ENCODE data around the gene CCDC170. TPM values are rescaled to one million over a fixed set of nuclear protein-coding genes. Genes with fewer than 3 reads are reported as not detected.

CCDC170 gene
- total RNA-seq, 6 donors from 2014 or later, result 1.7 to 28.3 (median 5.2) TPM

GRCh38 chr6:151639750-151640149 lies 145.9 kb downstream of the CCDC170 start:
- Histone ChIP-seq H3K27ac (no peak overlapping the region), H3K27me3 (no peaks in the 10 kb centered on the region), H3K9me3 (no peaks in the 10 kb centered on the region), H3K36me3 (no peaks in the 10 kb centered on the region), H3K4me3 (no peak overlapping the region), H3K4me1 (no peaks in the 10 kb centered on the region)
- TF ChIP-seq, protein P1, sequence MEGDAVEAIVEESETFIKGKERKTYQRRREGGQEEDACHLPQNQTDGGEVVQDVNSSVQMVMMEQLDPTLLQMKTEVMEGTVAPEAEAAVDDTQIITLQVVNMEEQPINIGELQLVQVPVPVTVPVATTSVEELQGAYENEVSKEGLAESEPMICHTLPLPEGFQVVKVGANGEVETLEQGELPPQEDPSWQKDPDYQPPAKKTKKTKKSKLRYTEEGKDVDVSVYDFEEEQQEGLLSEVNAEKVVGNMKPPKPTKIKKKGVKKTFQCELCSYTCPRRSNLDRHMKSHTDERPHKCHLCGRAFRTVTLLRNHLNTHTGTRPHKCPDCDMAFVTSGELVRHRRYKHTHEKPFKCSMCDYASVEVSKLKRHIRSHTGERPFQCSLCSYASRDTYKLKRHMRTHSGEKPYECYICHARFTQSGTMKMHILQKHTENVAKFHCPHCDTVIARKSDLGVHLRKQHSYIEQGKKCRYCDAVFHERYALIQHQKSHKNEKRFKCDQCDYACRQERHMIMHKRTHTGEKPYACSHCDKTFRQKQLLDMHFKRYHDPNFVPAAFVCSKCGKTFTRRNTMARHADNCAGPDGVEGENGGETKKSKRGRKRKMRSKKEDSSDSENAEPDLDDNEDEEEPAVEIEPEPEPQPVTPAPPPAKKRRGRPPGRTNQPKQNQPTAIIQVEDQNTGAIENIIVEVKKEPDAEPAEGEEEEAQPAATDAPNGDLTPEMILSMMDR (IDR thresholded peaks at IDR 0.05), result no peak
- TF ChIP-seq EP300 (IDR thresholded peaks at IDR 0.05) (no peak), POLR2A (IDR thresholded peaks at IDR 0.05) (no peak), POLR2AphosphoS5 (IDR thresholded peaks at IDR 0.05) (no peak)
- WGBS, 2 donors, result 84 to 86% methylated on average over 1 of the region's 1 CpG
- ATAC-seq (ENCODE audit: low FRiP score in 2 of 2), result no peak
- DNase-seq, result no peak

GRCh38 chr6:151641028-151641427 lies 147.2 kb downstream of the CCDC170 start:
- no peak overlapping the region for H3K4me3 ChIP-seq
- no peaks in the 10 kb centered on the region for H3K36me3 ChIP-seq
- no peaks in the 10 kb centered on the region for H3K4me1 ChIP-seq
- DNase-seq (no peak), ATAC-seq (ENCODE audit: low FRiP score in 2 of 2) (no peak)
- no peak for TF ChIP-seq POLR2A (IDR thresholded peaks at IDR 0.05)
- TF ChIP-seq, protein P1 (IDR thresholded peaks at IDR 0.05), result no peak
- TF ChIP-seq EP300 (IDR thresholded peaks at IDR 0.05), result no peak
- TF ChIP-seq POLR2AphosphoS5 (IDR thresholded peaks at IDR 0.05), result no peak
- no peaks in the 10 kb centered on the region for H3K27me3 ChIP-seq
- H3K9me3 ChIP-seq, result no peaks in the 10 kb centered on the region
- 75 to 81% methylated on average over 3 of the region's 3 CpGs for WGBS, 2 donors
- H3K27ac ChIP-seq, result no peak overlapping the region

DNA sequence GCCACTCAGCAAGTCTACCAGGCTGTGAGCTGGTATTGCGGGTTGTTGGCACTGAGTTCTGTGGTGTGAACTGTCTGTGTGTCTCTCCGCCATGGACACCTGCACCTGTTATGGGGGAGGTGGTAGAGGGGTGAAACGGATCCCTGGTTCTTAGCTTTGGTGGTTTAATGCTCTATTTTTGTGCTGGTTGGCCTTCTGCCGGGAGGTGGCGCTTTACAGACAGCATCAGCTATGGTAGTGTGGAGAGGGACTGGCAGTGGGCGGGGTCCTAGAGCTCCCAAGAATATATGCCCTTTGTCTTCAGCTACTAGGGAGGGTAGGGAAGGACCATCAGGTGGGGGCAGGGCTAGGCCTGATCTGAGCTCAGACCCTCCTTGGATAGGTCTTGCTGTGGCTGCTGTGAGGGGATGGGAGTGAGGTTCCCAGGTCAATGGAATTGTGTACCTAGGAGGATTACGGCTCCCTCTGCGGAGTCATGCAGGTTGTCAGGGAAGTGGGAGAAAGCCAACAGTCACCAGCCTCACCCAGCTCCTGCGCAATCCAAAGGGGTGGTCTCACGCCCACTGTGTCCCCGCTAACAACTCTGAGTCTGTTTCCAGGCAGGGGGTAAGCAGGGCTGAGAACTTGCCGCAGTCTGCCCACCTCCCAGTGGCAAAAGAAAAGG lies 154.3 kb downstream of the CCDC170 start:
- Histone ChIP-seq H3K36me3 (no peaks in the 10 kb centered on the region), H3K9me3 (no peaks in the 10 kb centered on the region), H3K27ac (no peak overlapping the region), H3K4me1 (no peaks in the 10 kb centered on the region), H3K27me3 (no peaks in the 10 kb centered on the region), H3K4me3 (no peak overlapping the region)
- DNase-seq (no peak), ATAC-seq (ENCODE audit: low FRiP score in 2 of 2) (no peak)
- WGBS, 2 donors, result 72 to 83% methylated on average over 8 to 12 of the region's 12 CpGs
- TF ChIP-seq POLR2A (IDR thresholded peaks at IDR 0.05) (no peak), POLR2AphosphoS5 (IDR thresholded peaks at IDR 0.05) (no peak), EP300 (IDR thresholded peaks at IDR 0.05) (no peak)
- TF ChIP-seq, protein P1 (IDR thresholded peaks at IDR 0.05), result no peak

- Histone ChIP-seq H3K9me3 (peaks cover 0 to 6% (median 3%) of the 10 kb centered on the region in 4 donors), H3K27ac (no peak overlapping the region), H3K36me3 (no peaks in the 10 kb centered on the region), H3K4me3 (no peak overlapping the region), H3K4me1 (no peaks in the 10 kb centered on the region), H3K27me3 (no peaks in the 10 kb centered on the region)
- 87% methylated on average over 4 of the region's 4 CpGs for WGBS, 2 donors
- TF ChIP-seq, protein P1 (IDR thresholded peaks at IDR 0.05), result no peak
- TF ChIP-seq EP300 (IDR thresholded peaks at IDR 0.05) (no peak), POLR2AphosphoS5 (IDR thresholded peaks at IDR 0.05) (no peak), POLR2A (IDR thresholded peaks at IDR 0.05) (no peak)
- ATAC-seq (ENCODE audit: low FRiP score in 2 of 2) (no peak), DNase-seq (no peak)
These were observed 156.0 kb downstream of the CCDC170 start for GRCh38 chr6:151649835-151650234.

DNA sequence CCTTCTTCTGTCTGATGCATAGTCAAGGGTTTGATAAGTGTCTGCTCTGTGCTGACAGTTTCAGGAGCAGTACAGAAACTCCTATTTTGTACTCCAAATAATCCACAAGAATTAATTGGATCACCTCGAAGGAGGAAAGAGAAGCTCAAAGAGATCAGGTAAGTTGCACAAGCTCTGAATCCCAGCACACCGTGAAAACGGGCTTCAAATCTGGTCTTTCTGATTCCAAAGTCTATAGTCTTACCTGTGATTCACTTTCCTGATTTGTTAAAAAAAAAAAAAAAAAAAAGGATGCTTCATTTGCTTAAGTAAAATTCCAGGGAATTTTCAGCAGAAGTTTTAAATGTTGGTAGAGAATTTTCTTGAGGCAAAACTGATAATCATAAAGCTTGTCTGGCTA lies 157.8 kb downstream of the CCDC170 start:
- Histone ChIP-seq H3K4me3 (no peak overlapping the region), H3K9me3 (peaks cover 0 to 8% (median 4%) of the 10 kb centered on the region in 4 donors), H3K36me3 (no peaks in the 10 kb centered on the region), H3K27me3 (no peaks in the 10 kb centered on the region), H3K27ac (no peak overlapping the region), H3K4me1 (no peaks in the 10 kb centered on the region)
- ATAC-seq (ENCODE audit: low FRiP score in 2 of 2) (no peak), DNase-seq (no peak)
- no peak for TF ChIP-seq EP300 (IDR thresholded peaks at IDR 0.05)
- no peak for TF ChIP-seq POLR2AphosphoS5 (IDR thresholded peaks at IDR 0.05)
- TF ChIP-seq, protein P1 (IDR thresholded peaks at IDR 0.05), result no peak
- TF ChIP-seq POLR2A (IDR thresholded peaks at IDR 0.05), result no peak
- WGBS, 2 donors, result 93% methylated on average over 3 of the region's 3 CpGs

All from upper lobe of left lung (tissue), 6 donors.